HCT116 (cell line): ENCODE data around the gene AUP1. TPM values are rescaled to one million over a fixed set of nuclear protein-coding genes. Genes with fewer than 3 reads are reported as not detected.
A peak's percentile ranks its signal among the peaks of the same experiment; 100 is the strongest.

ENCODE experiments used
- ATAC-seq: fragments of 200-7000 bp; cut with Tn5 transposase; 2 replicates; pipeline ENCODE4 v1.9.1; 2020; ENCODE audit warnings: mild to moderate bottlenecking, moderate library complexity
- BruUV-seq: library from RNA; stranded (reverse); fragments of 400-500 nt; replicated peaks from 2 replicates; lab custom pipeline; 2021; lab: Mats Ljungman, UMichigan
- CTCF ChIA-PET: fragments of 300-600 bp; sonication (Branson Sonifier 250); formaldehyde crosslinking; loops from one replicate; lab custom pipeline; 2021; ENCODE audit warnings: antibody characterized with exemption; lab: Charles Lee
- POLR2A ChIA-PET: fragments of 300-600, 350-600 bp; sonication (Branson Sonifier 250); formaldehyde crosslinking; loops from one replicate; lab custom pipeline; 2021; ENCODE audit warnings: antibody characterized with exemption; lab: Charles Lee
- RAD21 ChIA-PET, 2 experiments: fragments of 300-600 bp; sonication (Branson Sonifier 250); formaldehyde crosslinking; loops; one replicate each; lab custom pipeline; 2023; ENCODE audit warnings: low total read pairs in 2 of 2; ENCODE audit not compliant: uncharacterized antibody in 2 of 2, unreplicated experiment in 2 of 2, low non-redundant PET in 1 of 2; lab: Charles Lee
- DNase-seq: peaks from one replicate; pipeline ENCODE4 v3.0.0-alpha.2; 2010; ENCODE audit warnings: low read depth, low spot score
- H2AFZ ChIP-seq: fragments of 200-600 bp; shearing (Covaris generic), sonication (generic); 2 replicates; pipeline ENCODE4 v1.6.1; 2017; ENCODE audit warnings: low read depth, mixed run types, mixed read lengths, antibody characterized with exemption, low read length; ENCODE audit not compliant: poor library complexity, severe bottlenecking
- H3K27ac ChIP-seq: 2 replicates; pipeline ENCODE4 v1.5.1; 2012; ENCODE audit warnings: low read depth, low read length
- H3K27me3 ChIP-seq: fragments of 200-600 bp; sonication (generic); 2 replicates; pipeline ENCODE4 v1.6.1; 2016; ENCODE audit warnings: mixed run types, low read length, mixed read lengths; ENCODE audit not compliant: insufficient read depth
- H3K36me3 ChIP-seq, 2 experiments: fragments of 200-500 bp in 1 of 2; fragments of 200-600 bp in 1 of 2; sonication (Bioruptor generic) in 1 of 2; sonication (generic) in 1 of 2; 2 replicates each; pipeline versions ENCODE4 v1.5.1 to v1.6.1; 2014 to 2016; ENCODE audit warnings: low read length in 2 of 2, inconsistent platforms in 1 of 2, mixed read lengths in 1 of 2, mixed run types in 1 of 2; ENCODE audit not compliant: insufficient read depth in 2 of 2, control insufficient read depth in 1 of 2
- H3K4me1 ChIP-seq, 2 experiments: fragments of 200-600 bp in 1 of 2; sonication (generic) in 1 of 2; 2 replicates each; pipeline versions ENCODE4 v1.5.1 to v1.6.1; 2012 to 2017; ENCODE audit warnings: low read length in 2 of 2, inconsistent platforms in 1 of 2, mild to moderate bottlenecking in 1 of 2, mixed read lengths in 1 of 2, mixed run types in 1 of 2, moderate library complexity in 1 of 2; ENCODE audit not compliant: insufficient read depth in 2 of 2, control insufficient read depth in 1 of 2
- H3K4me2 ChIP-seq: fragments of 200-600 bp; sonication (generic); 2 replicates; pipeline ENCODE4 v1.6.1; 2017; ENCODE audit warnings: mixed run types, low read length, mixed read lengths
- H3K4me3 ChIP-seq, 2 experiments: fragments of 200-600 bp in 1 of 2; sonication (generic) in 1 of 2; replicated peaks in 1 of 2; 2 replicates each; pipeline ENCODE4 v1.5.1; 2011 to 2016; ENCODE audit warnings: low read length in 2 of 2, control low read depth in 1 of 2, low read depth in 1 of 2, mild to moderate bottlenecking in 1 of 2, mixed read lengths in 1 of 2, mixed run types in 1 of 2
- H3K79me2 ChIP-seq: fragments of 200-600 bp; sonication (generic); 2 replicates; pipeline ENCODE4 v1.6.1; 2017; ENCODE audit warnings: mild to moderate bottlenecking, mixed run types, low read length, moderate library complexity, mixed read lengths; ENCODE audit not compliant: insufficient read depth
- H3K9ac ChIP-seq: fragments of 200-600 bp; sonication (generic); 2 replicates; pipeline ENCODE4 v1.6.1; 2016; ENCODE audit warnings: low read length, mixed read lengths
- H3K9me2 ChIP-seq: fragments of 200-600 bp; sonication (generic), shearing (Covaris generic); 2 replicates; pipeline ENCODE4 v1.6.1; 2017; ENCODE audit warnings: mixed run types, mild to moderate bottlenecking, moderate library complexity; ENCODE audit not compliant: insufficient read depth
- H3K9me3 ChIP-seq, 2 experiments: fragments of 200-500 bp in 1 of 2; fragments of 200-600 bp in 1 of 2; sonication (Bioruptor generic) in 1 of 2; sonication (generic) in 1 of 2; 2 replicates each; pipeline ENCODE4 v1.6.1; 2014 to 2017; ENCODE audit warnings: low read length in 2 of 2, mixed read lengths in 2 of 2, inconsistent platforms in 1 of 2, low read depth in 1 of 2, mild to moderate bottlenecking in 1 of 2, mixed run types in 1 of 2, moderate library complexity in 1 of 2; ENCODE audit not compliant: control insufficient read depth in 1 of 2, insufficient read depth in 1 of 2
- H4K20me1 ChIP-seq: fragments of 200-600 bp; sonication (generic), shearing (Covaris generic); 2 replicates; pipeline ENCODE4 v1.6.1; 2017; ENCODE audit warnings: mixed run types, mild to moderate bottlenecking, moderate library complexity; ENCODE audit not compliant: insufficient read depth
- EGR1 ChIP-seq: IDR thresholded peaks from 2 replicates; pipeline ENCODE4 v1.6.1; 2012; ENCODE audit warnings: low read depth
- EZH2 ChIP-seq: fragments of 200-600 bp; sonication (generic); IDR thresholded peaks from 2 replicates; pipeline ENCODE4 v1.6.1; 2017; ENCODE audit warnings: antibody characterized with exemption, mixed run types
- POLR2A ChIP-seq: IDR thresholded peaks from 2 replicates; pipeline ENCODE4 v1.7.0; 2011; ENCODE audit warnings: borderline replicate concordance; ENCODE audit not compliant: insufficient read depth, insufficient read length; ENCODE audit errors: extremely low read depth
- YY1 ChIP-seq: IDR thresholded peaks from 2 replicates; pipeline ENCODE4 v1.6.1; 2011; ENCODE audit warnings: low read length, low read depth, moderate library complexity, mild to moderate bottlenecking; ENCODE audit not compliant: insufficient replicate concordance; ENCODE audit errors: extremely low read depth
- intact Hi-C: fragments of 100-400 bp; cut with micrococcal nuclease; formaldehyde crosslinking; loops from 2 replicates; pipeline ENCODE4 v1.10.0; 2022
- total RNA-seq: library from RNA; stranded (reverse); gene quantifications from one replicate; pipeline ENCODE4 v1.2.1, GENCODE V29; 2021; ENCODE audit not compliant: unreplicated experiment

The AUP1 gene
- total RNA-seq, 1 experiment from 2014 or later: 116 TPM

DNA sequence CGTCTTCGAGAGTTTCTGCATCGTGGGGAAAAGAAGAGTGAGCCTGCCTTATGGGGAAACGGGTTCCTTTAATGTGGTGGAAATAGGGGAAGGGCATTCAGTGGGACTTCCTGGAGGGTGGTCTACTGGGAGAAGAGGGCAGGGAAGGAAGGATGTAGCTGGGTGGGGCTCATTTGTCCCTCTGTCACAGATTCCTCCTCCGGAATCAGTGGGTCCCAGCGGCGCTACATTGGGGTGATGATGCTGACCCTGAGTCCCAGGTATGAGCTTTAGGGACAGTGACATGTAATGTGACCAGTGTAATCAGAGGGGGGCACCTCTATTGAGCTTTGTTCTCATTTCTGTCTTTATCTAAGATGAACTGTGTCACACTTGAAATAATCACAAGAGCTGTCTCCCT, 2.2 kb upstream of the AUP1 start (continued):
- TF ChIP-seq YY1: no peak
- TF ChIP-seq, all 23 proteins: peak for 0

DNA sequence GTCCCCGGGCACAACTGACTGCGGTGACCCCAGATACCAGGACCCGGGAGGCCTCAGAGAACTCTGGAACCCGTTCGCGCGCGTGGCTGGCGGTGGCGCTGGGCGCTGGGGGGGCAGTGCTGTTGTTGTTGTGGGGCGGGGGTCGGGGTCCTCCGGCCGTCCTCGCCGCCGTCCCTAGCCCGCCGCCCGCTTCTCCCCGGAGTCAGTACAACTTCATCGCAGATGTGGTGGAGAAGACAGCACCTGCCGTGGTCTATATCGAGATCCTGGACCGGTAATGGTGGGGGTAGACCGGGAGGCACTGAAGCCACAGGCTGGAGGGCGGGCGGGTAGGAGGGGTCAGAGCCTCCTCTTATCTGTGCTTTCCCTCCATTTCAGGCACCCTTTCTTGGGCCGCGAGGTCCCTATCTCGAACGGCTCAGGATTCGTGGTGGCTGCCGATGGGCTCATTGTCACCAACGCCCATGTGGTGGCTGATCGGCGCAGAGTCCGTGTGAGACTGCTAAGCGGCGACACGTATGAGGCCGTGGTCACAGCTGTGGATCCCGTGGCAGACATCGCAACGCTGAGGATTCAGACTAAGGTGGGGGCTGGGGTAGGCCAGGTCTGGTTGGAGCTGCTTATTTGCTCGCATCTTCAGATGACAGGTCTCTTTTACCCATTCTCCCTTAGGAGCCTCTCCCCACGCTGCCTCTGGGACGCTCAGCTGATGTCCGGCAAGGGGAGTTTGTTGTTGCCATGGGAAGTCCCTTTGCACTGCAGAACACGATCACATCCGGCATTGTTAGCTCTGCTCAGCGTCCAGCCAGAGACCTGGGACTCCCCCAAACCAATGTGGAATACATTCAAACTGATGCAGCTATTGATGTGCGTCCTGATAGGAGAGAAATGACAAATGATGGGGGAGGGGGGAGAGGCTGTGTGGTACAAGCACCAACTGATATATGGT, 1.0 kb upstream of the AUP1 start:
- Histone ChIP-seq H3K79me2 (peaks cover 42% of the 10 kb centered on the region), H3K27ac (peak overlapping the region; percentile 76), H3K9me2 (no peaks in the 10 kb centered on the region), H4K20me1 (no peaks in the 10 kb centered on the region), H3K9ac (peak overlapping the region; percentile 88), H3K36me3 (peaks cover 18 to 27% of the 10 kb centered on the region in 2 experiments), H3K9me3 (no peaks in the 10 kb centered on the region), H3K27me3 (no peaks in the 10 kb centered on the region), H3K4me2 (peak overlapping the region; percentile 86), H3K4me1 (peaks cover 14 to 30% of the 10 kb centered on the region in 2 experiments), H3K4me3 (peak overlapping the region; percentile 98 to 100), H2AFZ (no peak overlapping the region)
- TSS peak; percentile 49 for BruUV-seq
- DNase-seq (no peak), ATAC-seq (peak; percentile 39)
- ChIA-PET POLR2A (interaction anchor here (1.0 to 1.3 kb wide), 4 partner anchors 13 to 58 kb away, joined by 3 to 7 read pairs (median 3); partner anchors contain the start of genes MRPL53 and PCGF1), RAD21 (interaction anchor here (0.8 to 1.0 kb wide), 2 partner anchors 48 to 58 kb away, joined by 3 read pairs; partner anchors contain the start of genes CCDC142 (in 1 of the 2), MRPL53 (in 1 of the 2) and TTC31 (in 1 of the 2)), CTCF (interaction anchor here (1.0 to 2.3 kb wide), 4 partner anchors 15 to 195 kb away, joined by 3 to 7 read pairs (median 5); partner anchors contain the start of gene WBP1)
- TF ChIP-seq POLR2A: peak; percentile 17
- TF ChIP-seq EZH2: no peak
- TF ChIP-seq EGR1: no peak
- intact Hi-C loops: loop anchor here (1.0 to 5.0 kb wide), 2 partner anchors 24 to 278 kb away; no protein-coding TSS in a partner anchor
